Measurements from ENCODE around the gene CACNA1G.

The CACNA1G gene

GRCh38 chr17:50568659-50569058, 8.1 kb downstream of the CACNA1G start:
- no peak for DNase-seq (ENCODE audit: low read depth in 2 of 2)

DNA sequence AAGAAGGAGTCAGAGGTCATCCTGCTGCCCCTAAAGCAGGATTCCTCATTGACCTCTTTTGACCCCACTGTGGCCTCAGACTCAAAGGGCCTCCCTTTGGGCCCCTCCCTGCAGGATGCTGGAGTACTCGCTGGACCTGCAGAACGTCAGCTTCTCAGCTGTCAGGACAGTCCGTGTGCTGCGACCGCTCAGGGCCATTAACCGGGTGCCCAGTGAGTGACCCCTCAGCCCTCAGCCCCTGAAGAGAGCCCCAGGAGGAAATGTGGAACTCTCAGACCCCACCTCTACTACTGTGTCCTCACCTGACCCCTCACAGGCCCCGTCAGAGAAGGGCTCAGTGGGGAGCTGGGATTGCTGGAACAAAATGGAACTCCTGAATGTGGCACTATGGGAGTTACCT, 9.1 kb downstream of the CACNA1G start:
- no peak for DNase-seq (ENCODE audit: low read depth in 2 of 2)

GRCh38 chr17:50570032-50570431, 9.5 kb downstream of the CACNA1G start:
- no peak for DNase-seq (ENCODE audit: low read depth in 2 of 2)

DNA sequence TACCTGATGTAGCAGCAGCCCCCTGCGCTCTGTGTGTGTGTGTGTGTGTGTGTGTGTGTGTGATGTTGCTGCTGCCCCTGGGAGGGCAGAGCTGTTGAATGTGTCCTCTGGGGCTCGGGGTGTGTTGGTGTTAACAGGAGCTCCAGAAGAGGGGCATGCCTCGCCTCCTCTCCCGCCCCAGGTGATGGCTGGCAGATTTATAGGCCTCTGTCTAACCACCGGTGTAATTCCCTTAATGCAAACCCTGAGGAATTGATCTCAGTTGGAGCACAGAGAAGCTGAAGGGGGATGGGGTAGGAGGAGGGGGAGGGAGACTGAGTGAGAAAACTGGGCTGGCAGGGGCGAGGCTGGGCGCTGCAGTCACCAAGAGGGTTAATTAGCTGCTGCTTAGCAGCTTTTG, 10.0 kb downstream of the CACNA1G start:
- DNase-seq (ENCODE audit: low read depth in 2 of 2): no peak

DNA sequence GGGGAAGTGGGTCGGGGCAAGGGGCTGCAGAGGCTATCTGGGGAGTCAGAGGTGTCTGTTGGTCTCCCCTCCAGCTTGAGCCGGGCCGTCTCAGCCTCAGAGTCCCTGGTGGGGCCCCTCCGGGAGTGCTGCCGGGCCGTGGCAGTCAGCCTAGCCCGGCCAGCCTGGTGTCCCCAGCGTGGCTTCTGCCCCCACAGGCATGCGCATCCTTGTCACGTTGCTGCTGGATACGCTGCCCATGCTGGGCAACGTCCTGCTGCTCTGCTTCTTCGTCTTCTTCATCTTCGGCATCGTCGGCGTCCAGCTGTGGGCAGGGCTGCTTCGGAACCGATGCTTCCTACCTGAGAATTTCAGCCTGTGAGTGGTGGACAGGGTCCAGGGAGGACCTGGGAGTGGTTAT, 11.2 kb downstream of the CACNA1G start:
- no peak for DNase-seq (ENCODE audit: low read depth in 2 of 2)

DNA sequence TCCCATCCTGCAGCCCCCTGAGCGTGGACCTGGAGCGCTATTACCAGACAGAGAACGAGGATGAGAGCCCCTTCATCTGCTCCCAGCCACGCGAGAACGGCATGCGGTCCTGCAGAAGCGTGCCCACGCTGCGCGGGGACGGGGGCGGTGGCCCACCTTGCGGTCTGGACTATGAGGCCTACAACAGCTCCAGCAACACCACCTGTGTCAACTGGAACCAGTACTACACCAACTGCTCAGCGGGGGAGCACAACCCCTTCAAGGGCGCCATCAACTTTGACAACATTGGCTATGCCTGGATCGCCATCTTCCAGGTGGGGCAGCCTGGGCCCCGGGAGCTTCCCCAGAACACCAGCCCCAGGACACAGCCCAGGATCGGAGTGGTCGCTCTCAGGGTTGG, 12.0 kb downstream of the CACNA1G start:
- DNase-seq (ENCODE audit: low read depth in 2 of 2): no peak

GRCh38 chr17:50573866-50574611, 13.5 kb downstream of the CACNA1G start:
- no peak for DNase-seq (ENCODE audit: low read depth in 2 of 2)

DNA sequence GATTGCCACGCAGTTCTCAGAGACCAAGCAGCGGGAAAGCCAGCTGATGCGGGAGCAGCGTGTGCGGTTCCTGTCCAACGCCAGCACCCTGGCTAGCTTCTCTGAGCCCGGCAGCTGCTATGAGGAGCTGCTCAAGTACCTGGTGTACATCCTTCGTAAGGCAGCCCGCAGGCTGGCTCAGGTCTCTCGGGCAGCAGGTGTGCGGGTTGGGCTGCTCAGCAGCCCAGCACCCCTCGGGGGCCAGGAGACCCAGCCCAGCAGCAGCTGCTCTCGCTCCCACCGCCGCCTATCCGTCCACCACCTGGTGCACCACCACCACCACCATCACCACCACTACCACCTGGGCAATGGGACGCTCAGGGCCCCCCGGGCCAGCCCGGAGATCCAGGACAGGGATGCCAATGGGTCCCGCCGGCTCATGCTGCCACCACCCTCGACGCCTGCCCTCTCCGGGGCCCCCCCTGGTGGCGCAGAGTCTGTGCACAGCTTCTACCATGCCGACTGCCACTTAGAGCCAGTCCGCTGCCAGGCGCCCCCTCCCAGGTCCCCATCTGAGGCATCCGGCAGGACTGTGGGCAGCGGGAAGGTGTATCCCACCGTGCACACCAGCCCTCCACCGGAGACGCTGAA, 15.2 kb downstream of the CACNA1G start:
- no peak for DNase-seq (ENCODE audit: low read depth in 2 of 2)

DNA sequence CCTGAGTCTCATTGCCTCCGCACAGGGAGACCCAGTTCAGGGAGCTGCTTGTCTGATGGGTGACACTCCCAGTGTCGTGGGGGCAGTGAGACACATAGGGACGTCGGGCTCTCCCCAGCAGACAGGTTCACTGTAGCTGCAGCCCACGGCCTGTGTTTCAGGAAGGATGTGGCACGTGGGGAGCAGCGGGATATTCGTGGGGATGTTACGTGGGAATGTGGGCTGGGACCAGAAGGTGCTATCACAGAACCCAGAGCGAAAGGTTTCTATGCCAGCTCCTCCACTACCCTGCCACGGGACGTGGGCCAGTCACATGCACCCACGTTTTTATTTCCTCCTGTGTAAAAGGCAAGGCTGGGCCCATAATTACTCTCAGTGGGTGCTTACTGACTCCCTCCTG, 16.3 kb downstream of the CACNA1G start:
- no peak for DNase-seq (ENCODE audit: low read depth in 2 of 2)

- DNase-seq (ENCODE audit: low read depth in 2 of 2): no peak
Observed at GRCh38 chr17:50577451-50577954, 17.0 kb downstream of the CACNA1G start.

GRCh38 chr17:50578173-50578572, 17.7 kb downstream of the CACNA1G start:
- DNase-seq (ENCODE audit: low read depth in 2 of 2): no peak

DNA sequence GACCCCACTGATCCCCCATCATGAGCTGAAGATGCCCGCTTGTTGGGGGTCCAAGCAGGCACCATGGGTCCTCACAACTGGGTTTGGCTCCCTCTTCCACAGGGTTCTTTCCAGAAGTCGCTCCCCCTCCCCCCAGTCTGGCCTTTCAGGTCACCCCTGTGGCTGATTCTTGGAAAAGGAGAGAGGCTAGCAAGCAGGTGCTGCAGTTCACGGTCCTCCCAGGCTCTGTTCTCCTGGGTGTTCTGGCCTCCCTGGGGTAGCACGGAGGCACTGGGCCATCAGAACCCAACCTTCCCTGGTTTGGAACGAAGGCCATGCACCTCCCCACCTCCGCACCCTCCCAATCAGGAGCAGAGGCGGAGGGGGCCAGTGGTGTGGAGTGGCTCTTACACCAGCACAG, 18.9 kb downstream of the CACNA1G start:
- no peak for DNase-seq (ENCODE audit: low read depth in 2 of 2)

GRCh38 chr17:50580646-50581045, 20.1 kb downstream of the CACNA1G start:
- no peak for DNase-seq (ENCODE audit: low read depth in 2 of 2)

DNA sequence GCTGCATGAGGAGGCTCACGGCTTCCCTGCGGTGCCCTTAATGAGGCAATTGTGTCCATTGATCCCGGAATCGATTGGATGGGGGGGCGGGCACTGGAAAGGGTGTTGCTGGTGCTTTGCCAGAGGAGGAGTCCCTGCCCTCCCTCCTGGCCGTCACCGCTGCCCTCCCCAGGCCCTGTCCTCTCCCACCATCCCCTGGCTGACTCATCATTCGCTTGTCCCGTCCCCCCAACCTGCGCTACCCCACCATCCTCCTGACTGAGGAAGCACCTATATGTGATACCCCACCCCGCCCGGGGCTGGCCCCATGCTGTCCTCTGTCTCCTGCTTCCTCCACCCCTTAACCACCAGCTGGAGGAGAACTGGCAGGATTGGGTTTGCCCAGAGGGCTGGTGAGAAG, 20.8 kb downstream of the CACNA1G start:
- no peak for DNase-seq (ENCODE audit: low read depth in 2 of 2)

DNA sequence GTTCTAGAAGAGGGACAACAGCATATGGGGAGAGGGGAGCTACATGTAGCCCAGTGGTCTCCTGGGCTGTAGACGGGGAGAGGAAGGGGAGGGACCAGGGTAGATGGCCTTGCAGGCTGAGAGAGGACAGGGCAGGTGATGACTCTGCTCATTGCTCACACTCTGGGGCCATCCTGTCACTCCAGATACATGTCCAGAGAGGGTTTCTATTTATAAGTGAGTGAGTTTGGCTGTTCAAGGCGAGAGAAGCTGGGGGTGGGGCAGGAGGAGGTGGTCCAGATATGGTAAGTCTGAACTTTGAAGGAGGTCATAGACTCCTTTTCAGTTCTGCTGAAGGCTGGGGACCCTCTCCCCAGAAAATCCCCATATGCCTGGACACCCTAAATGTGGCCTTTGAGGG, 22.2 kb downstream of the CACNA1G start:
- no peak for DNase-seq (ENCODE audit: low read depth in 2 of 2)

DNA sequence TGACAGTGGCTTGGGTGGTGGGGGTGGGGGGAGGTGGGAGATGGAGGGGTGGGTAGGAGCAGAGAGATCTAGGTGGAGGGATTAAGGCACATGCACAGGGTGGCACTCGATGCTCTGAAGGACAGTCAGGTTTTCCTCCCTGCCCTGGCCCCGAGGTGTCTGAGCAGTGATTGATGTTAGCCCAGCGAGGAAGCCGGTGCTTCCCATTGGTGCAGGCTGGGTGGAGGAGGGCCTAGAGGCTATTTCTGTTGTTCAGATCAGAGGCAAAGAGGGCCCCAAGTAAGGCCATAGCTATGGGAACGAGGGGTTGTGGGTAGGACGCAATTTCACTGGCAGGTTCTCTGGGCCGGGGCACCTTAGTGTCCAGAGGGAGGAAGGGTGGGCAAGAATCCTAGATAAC, 23.1 kb downstream of the CACNA1G start:
- no peak for DNase-seq (ENCODE audit: low read depth in 2 of 2)

- no peak for DNase-seq (ENCODE audit: low read depth in 2 of 2)
Observed at GRCh38 chr17:50584116-50584515, 23.6 kb downstream of the CACNA1G start.

DNA sequence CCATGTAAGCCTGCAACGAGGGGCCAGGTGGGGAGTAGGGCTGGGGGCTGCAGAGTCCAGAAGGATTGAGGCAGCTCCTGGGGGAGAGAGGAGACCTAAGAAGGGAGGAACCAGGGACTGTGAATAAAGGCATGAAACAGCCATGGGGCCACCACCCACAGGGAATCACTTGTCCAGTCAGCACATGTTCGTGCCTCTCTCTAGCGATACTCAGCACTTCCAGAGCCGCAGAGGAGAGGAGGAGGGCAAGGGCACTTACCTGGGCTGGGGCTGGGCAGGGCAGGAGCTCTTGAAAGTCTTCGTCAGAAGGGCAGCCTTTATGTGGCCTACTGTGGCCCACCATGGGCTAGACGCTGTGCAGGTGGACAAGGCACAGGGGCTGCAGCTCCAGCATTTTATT, 24.2 kb downstream of the CACNA1G start:
- DNase-seq (ENCODE audit: low read depth in 2 of 2): no peak

DNA sequence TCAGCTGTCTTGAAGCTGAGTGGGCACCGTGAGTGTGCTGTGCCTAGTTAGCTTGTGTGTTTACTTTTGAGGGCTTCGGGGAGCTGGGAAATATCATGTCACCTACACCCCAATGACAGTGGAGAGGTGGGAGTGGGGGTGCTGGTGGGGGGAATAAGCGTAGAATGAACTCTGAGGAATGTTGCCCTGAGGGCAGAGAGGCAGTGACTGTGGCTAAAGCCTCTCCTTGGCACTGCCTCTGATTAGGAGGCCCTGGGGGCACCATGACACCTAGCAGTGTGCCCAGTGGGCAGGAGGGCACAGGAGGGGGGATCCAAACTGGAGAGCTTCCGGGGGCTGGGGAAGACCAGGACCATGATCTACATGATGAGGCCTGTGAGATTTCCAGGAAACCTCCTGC, 24.8 kb downstream of the CACNA1G start:
- DNase-seq (ENCODE audit: low read depth in 2 of 2): no peak

DNA sequence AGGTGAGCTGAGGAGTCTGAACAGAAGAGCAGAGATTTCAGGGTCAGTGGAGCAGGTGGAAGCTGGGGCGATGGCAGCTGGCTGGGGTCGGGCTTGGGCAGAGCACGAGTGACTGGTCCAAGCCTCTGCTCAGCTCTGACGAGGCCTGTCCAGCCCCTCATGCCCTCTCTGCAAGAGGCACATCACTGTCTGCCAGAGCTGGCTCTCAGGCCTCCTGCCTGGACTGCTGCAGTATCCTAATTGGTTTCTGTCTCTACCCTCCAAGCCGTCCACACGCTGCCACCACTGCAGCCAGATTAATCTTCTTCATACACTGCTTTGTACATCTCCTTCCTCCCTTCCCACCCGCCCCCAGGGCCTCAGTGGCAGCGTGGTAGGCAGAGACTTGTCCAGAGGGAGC, 25.4 kb downstream of the CACNA1G start:
- no peak for DNase-seq (ENCODE audit: low read depth in 2 of 2)

DNA sequence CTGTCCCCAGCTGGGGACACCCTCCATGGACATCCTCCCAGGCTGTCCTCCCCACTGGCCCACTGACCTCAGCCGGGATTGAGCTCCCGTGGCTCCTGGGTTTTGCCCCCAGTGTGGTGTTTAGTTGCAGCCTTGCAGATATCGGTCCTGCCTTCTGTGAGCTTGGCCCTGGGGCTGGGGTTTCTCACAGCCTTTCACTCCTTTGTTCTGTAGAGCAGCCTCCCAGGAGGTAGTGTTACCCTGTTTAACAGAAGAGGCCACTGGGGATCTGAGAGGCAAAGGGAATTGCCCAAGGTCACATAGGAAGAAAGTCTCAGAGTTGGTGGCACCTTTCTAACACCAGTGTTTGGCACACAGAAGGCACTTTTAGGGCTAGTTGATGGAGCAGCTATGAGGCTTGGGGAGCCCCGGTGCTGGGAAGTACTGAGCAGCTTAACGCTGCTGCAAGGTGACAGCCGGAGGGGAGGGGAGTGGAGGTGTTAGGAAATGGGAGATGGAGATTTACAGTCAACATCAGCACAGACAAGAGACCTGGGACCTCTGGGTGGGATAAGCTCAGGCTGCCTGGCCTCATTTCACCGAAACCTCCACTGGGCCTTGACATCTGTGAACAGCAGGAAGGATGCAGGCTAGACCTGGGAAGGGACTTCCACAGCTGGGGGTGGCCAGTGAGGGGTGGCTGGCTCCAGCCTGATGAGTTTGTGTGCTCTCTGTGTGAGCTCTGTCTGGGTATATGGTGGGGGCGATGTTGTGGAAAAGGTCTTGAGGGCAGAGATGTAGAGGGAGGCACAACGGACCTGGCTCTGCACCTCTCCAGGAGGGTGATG, 26.1 kb downstream of the CACNA1G start:
- no peak for DNase-seq (ENCODE audit: low read depth in 2 of 2)

- no peak for DNase-seq (ENCODE audit: low read depth in 2 of 2)
Observed at GRCh38 chr17:50587571-50587970, 27.1 kb downstream of the CACNA1G start.

Measured in stimulated activated CD8-positive, alpha-beta memory T cell treated with anti-CD3 and anti-CD28 coated beads, Interleukin-15, amount 100 ng/mL, for 48 hours (primary cell).